Measurements from ENCODE around the gene RIC3.

- TF ChIP-seq CTCF (IDR thresholded peaks at IDR 0.05; ENCODE audit: low read length) (peak; percentile 38), EZH2phosphoT487 (IDR thresholded peaks at IDR 0.05; ENCODE audit: low read length) (no peak)
Observed at GRCh38 chr11:8090756-8091155, 78.1 kb downstream of the RIC3 start.

Measured in MM.1S (cell line).